OCI-LY7 (cell line): ENCODE data around the gene PALD1. TPM values are rescaled to one million over a fixed set of nuclear protein-coding genes. Genes with fewer than 3 reads are reported as not detected.
A peak's percentile ranks its signal among the peaks of the same experiment; 100 is the strongest.

ENCODE experiments used
- BruUV-seq: library from RNA; stranded (reverse); fragments of 400-500 nt; replicated peaks from 2 replicates; lab custom pipeline; 2021; lab: Mats Ljungman, UMichigan
- CTCF ChIA-PET: fragments of 300-600 bp; sonication (Branson Sonifier 250); formaldehyde crosslinking; loops from one replicate; lab custom pipeline; 2022; ENCODE audit warnings: antibody characterized with exemption; ENCODE audit not compliant: unreplicated experiment; lab: Charles Lee
- POLR2A ChIA-PET: fragments of 300-600 bp; sonication (Branson Sonifier 250); formaldehyde crosslinking; loops from one replicate; lab custom pipeline; 2022; ENCODE audit warnings: antibody characterized with exemption; lab: Charles Lee
- DNase-seq: peaks from one replicate; pipeline ENCODE4 v3.0.0-alpha.2; 2015; ENCODE audit warnings: low spot score
- H2AFZ ChIP-seq: fragments of 200-600 bp; sonication (generic), shearing (Covaris generic); 2 replicates; pipeline ENCODE4 v1.6.1; 2014; ENCODE audit warnings: mild to moderate bottlenecking, antibody characterized with exemption, low read length, moderate library complexity
- H3K27ac ChIP-seq: fragments of 200-600 bp; sonication (generic); 2 replicates; pipeline ENCODE4 v1.5.1; 2014; ENCODE audit warnings: mixed run types, low read depth, mild to moderate bottlenecking, moderate library complexity, low read length, inconsistent platforms; ENCODE audit not compliant: poor library complexity, severe bottlenecking
- H3K36me3 ChIP-seq: fragments of 200-600 bp; sonication (generic); 2 replicates; pipeline ENCODE4 v1.6.1; 2014; ENCODE audit warnings: mild to moderate bottlenecking, antibody characterized with exemption, low read length, moderate library complexity, mixed read lengths; ENCODE audit not compliant: insufficient read depth
- H3K4me1 ChIP-seq: fragments of 200-600 bp; sonication (generic); 2 replicates; pipeline ENCODE4 v1.5.1; 2014; ENCODE audit warnings: mild to moderate bottlenecking, low read length; ENCODE audit not compliant: insufficient read depth, poor library complexity, severe bottlenecking
- H3K4me2 ChIP-seq: fragments of 200-600 bp; sonication (generic); 2 replicates; pipeline ENCODE4 v1.6.1; 2014; ENCODE audit warnings: mild to moderate bottlenecking, low read length
- H3K4me3 ChIP-seq: fragments of 200-600 bp; sonication (generic); 2 replicates; pipeline ENCODE4 v1.5.1; 2014; ENCODE audit warnings: mild to moderate bottlenecking, low read depth, low read length; ENCODE audit not compliant: poor library complexity, severe bottlenecking
- H3K79me2 ChIP-seq: fragments of 200-600 bp; sonication (generic); 2 replicates; pipeline ENCODE4 v1.6.1; 2016; ENCODE audit warnings: low read depth, mild to moderate bottlenecking, low read length, moderate library complexity, mixed read lengths; ENCODE audit not compliant: insufficient read depth
- H3K9me2 ChIP-seq: fragments of 200-600 bp; sonication (generic); 2 replicates; pipeline ENCODE4 v1.6.1; 2016; ENCODE audit warnings: mild to moderate bottlenecking, low read length, mixed read lengths; ENCODE audit not compliant: insufficient read depth
- H3K9me3 ChIP-seq: fragments of 200-600 bp; sonication (generic); 2 replicates; pipeline ENCODE4 v1.6.1; 2014; ENCODE audit warnings: mild to moderate bottlenecking, mixed run types, low read length, mixed read lengths
- H4K20me1 ChIP-seq: fragments of 200-600 bp; sonication (generic); 2 replicates; pipeline ENCODE4 v1.6.1; 2014; ENCODE audit warnings: mild to moderate bottlenecking, antibody characterized with exemption, low read length, moderate library complexity, mixed read lengths; ENCODE audit not compliant: insufficient read depth
- CTCF ChIP-seq: fragments of 200-600 bp; sonication (generic); conservative IDR thresholded peaks from 2 replicates; pipeline ENCODE4 v1.5.1; 2014; ENCODE audit warnings: mild to moderate bottlenecking, antibody characterized with exemption, low read length, moderate library complexity, mixed read lengths
- EZH2phosphoT487 ChIP-seq: fragments of 200-600 bp; sonication (generic); IDR thresholded peaks from 2 replicates; pipeline ENCODE4 v1.6.1; 2018; ENCODE audit warnings: low read depth, borderline replicate concordance, mild to moderate bottlenecking, mixed run types, antibody characterized with exemption, low read length, moderate library complexity, mixed read lengths
- intact Hi-C: fragments of 100-400 bp; cut with micrococcal nuclease; formaldehyde crosslinking; loops from one replicate; pipeline ENCODE4 v1.10.0; 2022; ENCODE audit not compliant: unreplicated experiment
- total RNA-seq, 2 experiments: library from RNA; depleted of rRNA in 1 of 2; stranded (reverse); fragments of >200 nt in 1 of 2; shearing (Covaris generic) in 1 of 2; gene quantifications; 2 replicates each; pipeline ENCODE4 v1.2.3, GENCODE V29; 2014 to 2022

Gene PALD1
- total RNA-seq, 2 experiments from 2014 or later: 52.7 to 66.7 TPM

GRCh38 chr10:70571636-70572439, 93.3 kb downstream of the PALD1 start:
- CTCF ChIA-PET: no interaction called here
- no TSS peak for BruUV-seq

GRCh38 chr10:70573599-70574506, 95.3 kb downstream of the PALD1 start:
- Histone ChIP-seq H3K9me3 (no peaks in the 10 kb centered on the region), H4K20me1 (no peaks in the 10 kb centered on the region), H3K4me1 (peaks cover 56% of the 10 kb centered on the region), H2AFZ (no peak overlapping the region), H3K4me3 (no peak overlapping the region), H3K27ac (peak overlapping the region; percentile 0), H3K36me3 (peaks cover 11% of the 10 kb centered on the region; the same call in 1 of the 2 replicates), H3K79me2 (no peaks in the 10 kb centered on the region), H3K4me2 (no peak overlapping the region), H3K9me2 (no peaks in the 10 kb centered on the region)
- intact Hi-C loops: no loop called here
- POLR2A ChIA-PET: interaction anchor here (1.0 to 1.1 kb wide), 2 partner anchors 9 to 12 kb away, joined by 3 read pairs; no protein-coding TSS in a partner anchor
- no TSS peak for BruUV-seq
- no peak for TF ChIP-seq EZH2phosphoT487
- no peak for TF ChIP-seq CTCF
- DNase-seq: no peak
- CTCF ChIA-PET: no interaction called here

More at GRCh38 chr10:70571636-70572439, 93.3 kb downstream of the PALD1 start:
- no peak overlapping the region for H3K27ac ChIP-seq
- H3K4me2 ChIP-seq: no peak overlapping the region
- intact Hi-C loops: no loop called here
- no peak overlapping the region for H2AFZ ChIP-seq
- peaks cover 35% of the 10 kb centered on the region for H3K4me1 ChIP-seq
- POLR2A ChIA-PET: no interaction called here
- no peaks in the 10 kb centered on the region for H3K9me2 ChIP-seq
- no peak overlapping the region for H3K4me3 ChIP-seq
- no peaks in the 10 kb centered on the region for H3K79me2 ChIP-seq
- peaks cover 24% of the 10 kb centered on the region; the same call in 1 of the 2 replicates for H3K36me3 ChIP-seq
- no peak for DNase-seq
- H3K9me3 ChIP-seq: no peaks in the 10 kb centered on the region
- no peaks in the 10 kb centered on the region for H4K20me1 ChIP-seq
- no peak for TF ChIP-seq EZH2phosphoT487
- no peak for TF ChIP-seq CTCF
